HG03354 (cell line): Measurements from ENCODE around the gene IQSEC1.
A peak's percentile ranks its signal among the peaks of the same experiment; 100 is the strongest.

Experiments
- ATAC-seq: cut with Tn5 transposase; IDR thresholded peaks from one replicate; pipeline ENCODE4 v1.9.1; 2021; ENCODE audit warnings: mild to moderate bottlenecking; ENCODE audit not compliant: unreplicated experiment, poor library complexity, severe bottlenecking

Gene IQSEC1

DNA sequence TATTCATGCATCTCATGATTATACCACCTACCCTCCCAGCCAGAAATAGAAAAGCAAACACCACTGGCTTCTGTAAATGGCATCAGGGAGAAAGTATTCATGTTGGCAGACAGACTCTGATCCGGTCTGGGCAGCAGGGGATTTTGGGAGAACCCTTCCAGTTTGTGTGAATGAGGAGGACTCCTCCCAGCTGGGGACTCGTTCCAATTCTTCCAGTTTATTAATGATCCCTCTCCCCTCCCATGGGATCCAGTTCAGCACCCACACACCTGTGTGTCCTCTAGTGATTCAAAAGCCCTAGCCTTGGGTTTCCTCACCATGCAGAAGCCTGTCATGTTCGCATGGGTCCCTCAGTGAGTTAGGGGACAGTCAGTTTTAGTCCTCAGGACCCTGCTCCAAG lies 110.9 kb downstream of the IQSEC1 start:
- no peak for ATAC-seq

DNA sequence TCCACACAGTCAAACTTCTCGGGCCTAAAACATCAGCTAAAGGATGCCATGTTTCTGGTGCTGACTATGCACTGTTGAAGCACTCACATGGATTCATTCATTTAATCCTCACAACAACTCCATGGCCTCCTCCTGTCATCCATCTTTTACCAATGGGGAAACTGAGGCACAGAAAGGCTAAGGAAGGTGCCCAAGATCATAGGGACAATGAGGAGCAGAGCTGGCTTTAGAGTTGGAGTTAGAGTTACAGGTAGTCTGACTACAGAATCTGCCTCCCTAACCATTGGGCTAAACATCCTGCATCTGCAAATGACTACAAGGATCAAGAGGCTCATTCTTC lies 111.6 kb downstream of the IQSEC1 start:
- ATAC-seq, result no peak

DNA sequence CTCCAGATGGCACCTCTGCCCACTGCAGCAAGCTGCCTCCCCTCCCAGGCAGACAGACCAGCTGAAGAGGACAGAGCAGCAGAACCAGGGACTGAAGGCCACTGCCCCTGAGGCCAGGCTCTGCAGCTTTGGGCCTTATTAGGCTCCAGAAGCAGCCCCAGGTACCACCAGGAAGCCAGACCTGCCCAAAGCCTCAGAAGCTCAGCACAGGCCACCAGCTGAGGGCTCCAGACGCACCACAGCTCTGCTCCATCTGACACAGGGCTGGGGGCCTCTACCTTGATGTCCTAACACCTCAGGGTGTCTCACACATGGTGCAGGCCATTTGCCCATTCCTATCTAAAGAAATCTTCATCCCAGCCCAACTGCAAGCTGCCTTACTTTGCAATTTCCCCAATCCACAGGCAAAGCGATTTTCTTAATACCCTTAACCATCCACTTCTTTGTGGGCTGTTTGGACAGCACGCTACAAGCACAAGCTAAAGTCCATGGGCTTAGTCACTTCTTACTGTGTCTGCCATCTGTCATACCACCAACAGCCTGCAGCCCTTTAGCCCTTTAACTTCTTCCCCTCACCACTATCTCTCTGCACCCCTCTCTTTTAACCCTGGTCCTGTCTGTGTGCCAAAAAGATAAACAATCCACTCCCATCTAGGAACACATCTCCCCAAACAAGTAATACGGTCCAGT lies 112.1 kb downstream of the IQSEC1 start:
- no peak for ATAC-seq

DNA sequence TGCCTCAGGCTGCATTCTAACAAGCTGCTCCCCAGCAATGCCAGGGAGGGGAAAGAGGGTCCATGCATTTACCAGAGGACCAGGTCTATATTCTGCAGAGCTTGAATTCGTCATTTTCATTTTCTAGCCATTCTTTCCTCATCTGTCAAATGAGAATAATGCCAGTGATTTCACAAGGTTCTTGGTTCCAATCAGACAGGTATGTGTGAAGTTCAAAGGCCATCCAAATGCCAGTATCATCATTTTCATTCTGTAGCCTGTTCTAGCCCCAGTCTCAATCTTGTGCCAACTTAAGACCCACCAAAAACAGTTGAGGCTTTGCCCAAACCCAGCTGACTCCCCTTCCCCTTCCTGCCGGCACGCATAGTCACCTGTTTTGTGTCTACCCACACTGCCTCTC lies 112.7 kb downstream of the IQSEC1 start:
- ATAC-seq, result no peak

DNA sequence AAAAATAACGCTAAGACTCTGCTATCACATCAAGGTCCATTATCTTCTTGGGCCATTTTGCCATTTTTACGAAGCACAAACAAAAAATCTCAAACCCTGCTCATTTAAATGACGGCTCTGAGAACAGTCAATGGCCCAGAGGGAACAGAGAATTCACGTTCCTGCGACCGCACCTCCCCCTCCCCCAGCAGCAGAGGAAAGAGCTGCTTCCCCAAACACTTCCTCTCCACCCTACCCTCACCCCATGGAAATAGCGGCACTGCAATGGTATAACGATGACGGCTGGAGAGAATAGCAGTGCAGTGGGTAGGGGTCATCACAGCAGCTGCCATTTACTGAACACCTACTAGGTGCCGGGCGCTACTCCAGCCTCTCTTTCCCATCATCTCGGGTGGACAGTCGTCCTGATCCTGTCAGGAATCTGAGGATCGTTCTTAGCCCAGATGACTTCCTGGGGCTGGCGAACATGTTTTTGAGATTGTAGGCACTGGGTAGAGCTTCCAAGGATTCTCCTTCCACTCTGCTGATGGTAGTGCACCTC lies 113.3 kb downstream of the IQSEC1 start:
- no peak for ATAC-seq

DNA sequence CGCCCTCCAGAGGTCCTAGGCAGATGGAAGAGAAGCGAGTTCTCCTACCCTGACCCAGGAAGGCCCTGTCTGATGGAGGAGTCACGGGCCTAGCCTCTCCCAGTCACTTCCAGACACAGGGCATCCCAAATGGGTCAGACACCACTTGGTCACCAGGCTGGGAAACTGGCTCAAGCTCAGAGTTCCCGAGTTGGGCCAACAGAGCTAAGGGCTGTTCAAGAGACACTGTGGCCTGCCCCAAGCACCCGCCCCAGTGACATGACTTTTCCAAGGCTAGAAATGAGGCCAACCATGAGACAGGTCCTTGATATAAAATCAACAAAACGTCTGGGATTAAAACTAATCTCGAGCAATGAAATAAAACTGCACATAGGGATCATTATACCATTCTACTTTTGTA lies 113.8 kb downstream of the IQSEC1 start:
- ATAC-seq, result no peak

DNA sequence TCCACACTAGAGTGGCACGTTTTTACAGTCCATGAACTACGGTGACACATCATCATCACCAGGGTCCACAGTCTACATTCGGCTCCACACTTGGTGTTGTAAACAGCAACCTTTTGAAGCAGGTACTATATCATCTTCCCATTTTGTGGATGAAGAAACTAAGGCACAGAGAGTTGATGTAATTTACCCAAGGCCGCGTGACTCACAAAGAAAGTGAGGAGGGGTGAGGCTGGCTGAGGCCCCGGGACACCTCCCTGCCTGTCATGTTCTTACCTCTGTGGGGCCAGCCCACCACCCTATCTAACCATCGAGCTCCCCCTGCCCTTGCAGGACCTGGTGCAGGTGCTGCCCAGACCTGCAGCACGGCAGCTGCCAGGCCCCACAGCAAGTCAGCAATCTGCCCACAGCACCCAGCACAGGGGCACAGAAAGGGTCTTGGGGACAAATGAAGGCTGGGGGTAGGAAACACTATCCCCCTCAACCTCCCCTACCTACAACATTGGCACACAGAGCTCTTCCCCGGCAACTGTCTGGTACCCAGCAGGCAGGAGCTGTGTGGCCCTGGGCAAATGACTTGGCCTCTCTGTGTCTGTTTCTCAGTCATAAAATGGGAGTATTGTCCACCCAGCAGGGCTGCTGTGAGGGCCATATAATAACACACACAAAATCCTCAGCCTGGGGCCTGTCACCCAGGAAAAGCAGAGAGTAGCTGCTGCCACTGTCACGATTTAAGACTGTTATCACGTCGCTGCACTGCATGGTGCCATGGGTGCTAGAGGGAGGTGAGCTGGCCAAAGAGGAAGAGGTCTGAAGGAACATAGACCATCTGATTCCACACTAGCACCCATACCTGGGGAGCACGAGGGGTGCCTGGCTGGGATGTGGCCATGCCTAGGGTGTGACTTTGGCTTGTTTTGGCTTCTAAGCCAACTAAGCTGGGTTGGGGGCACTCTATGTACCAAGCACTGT lies 115.1 kb downstream of the IQSEC1 start:
- no peak for ATAC-seq

DNA sequence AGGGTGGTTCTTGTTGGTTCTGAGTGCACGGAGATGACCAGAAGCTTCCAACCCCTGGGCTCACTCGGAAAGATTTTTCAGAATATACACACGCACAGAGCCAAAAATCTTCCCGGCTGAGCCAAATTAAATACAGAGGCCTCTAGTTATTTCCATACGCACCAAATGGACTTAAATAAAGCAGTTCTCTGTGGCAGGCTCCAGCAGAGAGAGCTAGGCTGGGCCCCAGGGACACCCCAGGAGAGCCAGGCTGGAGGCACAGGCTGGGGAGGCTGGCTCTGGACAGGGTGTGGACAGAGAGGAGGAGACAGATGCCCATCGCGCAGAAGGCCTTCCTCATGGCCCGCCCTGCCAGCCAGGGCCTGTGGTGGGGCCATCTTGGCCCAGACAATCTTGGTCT lies 115.9 kb downstream of the IQSEC1 start:
- ATAC-seq, result no peak

DNA sequence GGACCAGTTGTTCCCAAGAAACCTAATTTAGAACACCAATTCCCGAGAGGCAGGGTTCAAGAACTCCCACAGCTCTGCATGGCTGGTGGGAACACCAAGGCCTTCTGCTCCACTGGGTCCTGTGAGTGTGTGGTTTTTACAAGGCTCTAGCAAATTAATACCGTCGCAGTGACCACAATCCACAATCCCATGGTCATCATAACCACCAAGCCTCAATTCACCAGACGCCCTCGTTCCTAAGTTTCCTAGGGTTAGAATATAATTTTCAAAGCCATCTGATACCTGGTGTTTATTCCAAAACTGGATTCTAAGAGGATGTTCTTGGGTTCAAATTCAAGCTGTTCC lies 116.9 kb downstream of the IQSEC1 start:
- ATAC-seq, result no peak

DNA sequence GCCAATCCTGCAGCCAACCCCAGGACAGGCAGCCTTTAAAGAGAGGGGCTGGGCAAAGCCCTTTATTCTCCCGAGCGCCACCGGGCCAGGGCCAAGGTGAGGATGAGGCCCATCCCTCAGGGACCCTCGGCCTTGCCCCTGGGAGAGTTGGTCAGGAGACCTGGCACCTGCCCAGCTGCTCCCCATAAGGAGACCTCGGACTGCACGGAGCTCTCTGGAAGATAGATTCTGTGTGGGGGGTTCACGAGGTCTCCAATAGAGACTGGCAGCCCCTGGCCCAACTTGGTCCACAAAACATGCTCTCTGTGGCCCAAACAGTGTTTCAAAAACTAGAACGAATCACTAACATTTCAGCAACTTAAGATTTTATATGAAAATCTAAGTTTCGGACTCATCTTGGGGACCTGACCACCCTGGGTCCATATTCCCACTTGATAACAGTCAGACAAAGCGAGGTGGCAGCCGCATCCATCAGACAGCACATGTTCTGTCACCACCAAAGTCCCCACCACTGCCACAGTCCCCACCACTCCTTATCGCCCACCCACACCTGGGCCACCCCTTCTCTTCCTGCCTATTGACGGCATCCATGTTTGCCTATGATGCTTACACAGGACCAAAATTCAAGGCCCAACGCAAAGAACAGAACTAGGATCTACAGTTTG lies 117.4 kb downstream of the IQSEC1 start:
- no peak for ATAC-seq

DNA sequence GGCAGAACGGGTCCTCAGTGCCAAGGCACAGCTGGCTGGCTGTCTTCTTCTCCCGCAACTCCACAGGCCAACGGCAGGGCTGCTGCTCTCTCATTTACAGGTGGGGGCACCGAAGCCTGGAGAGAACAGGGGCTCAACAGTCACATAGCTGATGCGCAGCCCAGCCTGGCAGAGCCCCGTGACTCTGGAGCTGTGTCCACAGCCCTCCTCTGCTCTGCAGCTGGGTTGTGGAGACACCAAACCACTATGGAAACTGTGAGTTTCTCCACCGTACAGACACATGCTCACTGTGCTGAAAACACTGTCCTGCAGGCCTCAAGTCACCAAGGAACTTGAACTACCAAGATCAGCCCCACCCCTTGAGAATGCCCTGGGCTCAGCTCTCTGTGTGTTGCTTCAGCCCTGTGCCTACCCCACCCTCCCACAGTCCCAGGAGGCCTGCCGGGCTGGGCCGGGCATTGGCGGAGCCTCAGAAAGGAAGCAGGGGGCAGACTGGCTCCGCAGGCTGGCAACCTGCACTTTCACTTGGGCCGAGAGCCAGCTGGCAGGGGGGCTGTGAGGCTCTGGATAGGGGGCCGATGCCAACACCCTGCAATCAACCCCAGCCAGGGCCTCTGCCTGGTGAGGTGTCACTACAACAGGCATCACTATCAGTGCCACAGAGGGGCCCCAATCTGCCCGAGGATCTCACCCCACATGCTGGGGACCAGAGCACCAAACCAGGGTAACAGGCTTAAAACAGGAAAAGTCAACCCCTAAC lies 118.2 kb downstream of the IQSEC1 start:
- ATAC-seq, result peak; percentile 64

DNA sequence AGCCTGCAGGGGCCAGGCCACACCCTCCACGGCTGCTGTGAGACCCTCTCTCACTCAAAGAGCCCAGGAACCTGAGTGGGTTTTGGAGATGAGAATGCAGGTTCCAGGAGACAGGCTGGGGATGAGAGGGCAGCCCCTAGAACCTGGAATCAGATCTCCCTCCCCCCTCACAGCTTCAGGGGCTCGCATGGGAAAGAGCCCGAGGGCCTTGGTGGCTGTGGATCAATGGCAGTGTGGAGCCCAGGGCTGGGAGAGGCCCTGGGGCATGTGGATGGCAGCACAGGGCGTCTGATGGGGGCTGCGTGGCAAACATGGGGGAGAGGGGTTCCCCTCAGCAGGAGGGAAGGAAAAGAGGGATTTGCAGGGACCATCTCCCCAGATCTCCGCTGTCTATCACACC lies 119.0 kb downstream of the IQSEC1 start:
- ATAC-seq, result no peak

DNA sequence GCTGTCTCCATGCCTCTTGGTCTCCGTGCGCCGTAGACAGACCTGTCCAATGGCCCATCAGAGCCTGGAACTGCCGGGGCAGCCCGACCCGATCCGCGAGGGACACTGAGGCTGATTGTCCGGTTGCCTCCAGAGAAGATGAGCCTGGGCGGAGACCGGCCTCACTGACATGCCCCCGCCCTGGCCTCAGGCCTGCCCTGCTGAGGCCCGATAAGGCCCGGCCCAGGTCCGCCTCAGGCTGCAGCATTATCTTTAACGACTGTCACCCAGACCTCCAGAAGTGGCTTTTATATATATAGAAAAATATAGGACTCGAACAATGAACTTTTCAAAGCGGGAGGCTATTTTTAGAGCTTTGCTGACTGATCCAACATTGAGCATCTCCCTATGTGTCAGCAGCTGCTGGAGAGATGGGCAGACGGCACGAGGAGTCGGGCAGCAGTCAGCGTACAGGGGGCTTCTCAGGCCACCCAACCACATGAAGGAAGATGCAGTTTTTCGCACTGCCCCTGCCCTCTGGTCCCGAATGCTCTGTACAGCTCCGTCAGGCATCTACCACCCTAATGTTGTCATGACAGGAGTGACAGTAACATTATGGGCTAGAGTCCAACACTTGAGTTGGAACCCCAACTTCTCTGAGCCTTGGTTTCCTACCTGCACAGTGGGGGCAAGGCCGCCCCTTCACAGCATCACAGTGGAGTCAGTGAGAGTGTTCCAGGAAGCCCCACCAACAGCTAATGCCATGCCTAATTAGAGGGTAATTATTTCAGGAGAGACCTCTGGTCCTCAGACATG lies 119.8 kb downstream of the IQSEC1 start:
- ATAC-seq, result no peak

DNA sequence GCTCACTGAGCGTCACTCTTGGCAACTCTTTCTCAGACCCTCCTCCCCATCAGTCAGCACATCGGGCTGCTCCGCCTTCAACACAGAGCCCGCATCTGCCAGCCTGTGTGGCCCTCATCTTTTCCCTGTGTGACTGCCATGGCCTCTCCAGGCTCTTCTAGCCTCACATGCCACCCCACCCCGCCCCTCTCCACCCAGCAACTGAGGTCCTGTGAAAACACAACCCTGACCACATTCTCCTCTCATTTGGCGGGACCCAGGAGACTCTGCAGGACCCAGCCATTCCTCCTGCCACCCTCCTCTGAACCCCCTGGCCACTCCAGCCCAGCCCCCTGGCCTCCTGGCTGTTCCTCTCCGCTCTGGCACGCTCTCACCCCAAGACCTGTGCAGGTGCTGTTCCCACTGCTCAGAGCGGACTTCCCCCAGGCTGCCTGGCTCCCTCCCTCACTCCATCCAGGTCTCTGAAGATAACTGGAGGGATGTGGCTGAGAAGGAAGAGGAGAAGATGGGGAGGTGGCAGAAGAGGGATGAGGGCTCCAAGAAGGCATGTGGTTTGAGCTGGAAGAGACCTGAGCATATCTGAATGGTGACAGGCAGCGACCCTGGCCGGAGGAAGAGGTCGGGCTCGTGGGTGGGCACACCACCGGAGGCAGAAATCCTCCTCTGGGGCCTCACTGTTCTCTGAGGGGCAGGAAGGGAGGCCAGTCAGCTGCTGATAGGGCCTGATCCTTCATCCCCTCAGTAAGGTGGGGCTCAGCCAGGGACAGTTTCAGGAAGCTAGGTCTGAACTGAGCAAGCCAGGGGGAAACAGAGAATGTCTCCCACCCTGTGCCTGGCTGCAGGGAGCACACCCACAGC lies 120.7 kb downstream of the IQSEC1 start:
- ATAC-seq, result no peak

DNA sequence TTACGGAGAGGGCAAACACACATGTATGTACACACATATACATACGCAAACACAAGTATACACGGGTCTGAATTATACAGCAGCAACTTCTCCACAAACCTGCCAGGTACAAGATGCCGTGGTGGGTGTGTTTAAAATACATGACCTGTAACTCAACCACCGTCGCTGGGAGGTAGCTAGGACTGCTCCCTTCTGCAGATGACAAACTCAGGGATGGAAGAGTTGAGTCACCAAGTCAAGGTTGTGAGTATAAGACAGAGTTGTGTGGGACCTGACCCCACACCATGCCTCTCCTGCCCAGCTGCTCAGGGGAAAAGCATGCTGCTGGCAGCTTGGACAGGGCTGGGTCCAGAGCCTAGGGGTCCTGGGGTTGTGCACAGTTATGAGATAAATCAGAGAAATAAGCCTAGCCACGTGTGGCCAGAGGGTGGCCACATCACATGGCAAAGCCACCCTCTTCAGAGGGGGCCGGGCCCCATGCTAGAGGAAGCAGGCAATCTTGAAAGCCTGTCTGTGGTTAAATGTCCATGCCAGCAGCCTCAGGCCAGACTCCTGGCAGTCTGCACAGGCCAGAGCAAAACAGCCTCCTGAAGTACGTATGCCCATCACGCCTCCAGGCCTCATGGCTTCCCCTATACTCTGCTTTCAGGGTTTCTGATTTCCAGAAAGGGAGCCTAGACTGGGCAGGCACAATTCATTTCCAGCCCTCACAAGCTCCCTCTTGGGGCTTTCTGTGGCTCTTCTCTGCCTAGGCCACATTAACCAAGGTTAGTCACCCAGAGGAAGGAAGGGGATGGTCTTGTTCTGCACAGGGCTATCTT lies 124.1 kb downstream of the IQSEC1 start:
- peak; percentile 67 for ATAC-seq

DNA sequence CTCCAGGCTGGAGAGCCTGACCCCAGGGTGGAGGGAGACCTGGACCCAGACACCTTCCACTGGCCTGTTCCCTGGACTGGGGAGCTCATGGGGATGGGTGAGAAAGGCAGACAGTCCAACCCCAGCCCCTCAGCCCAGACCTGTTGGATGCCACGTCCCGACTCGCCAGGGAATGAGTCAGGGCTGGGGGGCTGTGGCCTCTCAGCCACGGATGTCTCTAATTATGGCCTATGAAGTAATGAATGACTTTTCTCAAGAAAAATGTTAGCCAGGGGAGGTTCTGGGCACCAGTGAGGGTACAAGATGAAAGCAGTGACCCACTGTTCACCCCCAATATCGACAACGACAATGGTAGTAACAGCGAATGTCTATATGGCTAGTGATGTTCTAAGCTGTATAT lies 124.9 kb downstream of the IQSEC1 start:
- ATAC-seq, result no peak
